GM12801 (cell line): ENCODE results near the gene IRF2.

Source experiments
- TF ChIP-seq, protein P1 (sequence below): IDR thresholded peaks from one replicate; pipeline ENCODE4 v1.5.1; 2011; ENCODE audit warnings: control low read depth; ENCODE audit not compliant: insufficient read length; ENCODE audit errors: extremely low read depth

The IRF2 gene

GRCh38 chr4:184424279-184424678 is 50.1 kb downstream of the IRF2 start:
- TF ChIP-seq, protein P1, sequence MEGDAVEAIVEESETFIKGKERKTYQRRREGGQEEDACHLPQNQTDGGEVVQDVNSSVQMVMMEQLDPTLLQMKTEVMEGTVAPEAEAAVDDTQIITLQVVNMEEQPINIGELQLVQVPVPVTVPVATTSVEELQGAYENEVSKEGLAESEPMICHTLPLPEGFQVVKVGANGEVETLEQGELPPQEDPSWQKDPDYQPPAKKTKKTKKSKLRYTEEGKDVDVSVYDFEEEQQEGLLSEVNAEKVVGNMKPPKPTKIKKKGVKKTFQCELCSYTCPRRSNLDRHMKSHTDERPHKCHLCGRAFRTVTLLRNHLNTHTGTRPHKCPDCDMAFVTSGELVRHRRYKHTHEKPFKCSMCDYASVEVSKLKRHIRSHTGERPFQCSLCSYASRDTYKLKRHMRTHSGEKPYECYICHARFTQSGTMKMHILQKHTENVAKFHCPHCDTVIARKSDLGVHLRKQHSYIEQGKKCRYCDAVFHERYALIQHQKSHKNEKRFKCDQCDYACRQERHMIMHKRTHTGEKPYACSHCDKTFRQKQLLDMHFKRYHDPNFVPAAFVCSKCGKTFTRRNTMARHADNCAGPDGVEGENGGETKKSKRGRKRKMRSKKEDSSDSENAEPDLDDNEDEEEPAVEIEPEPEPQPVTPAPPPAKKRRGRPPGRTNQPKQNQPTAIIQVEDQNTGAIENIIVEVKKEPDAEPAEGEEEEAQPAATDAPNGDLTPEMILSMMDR, result no peak

GRCh38 chr4:184423003-184423686 is 51.2 kb downstream of the IRF2 start:
- TF ChIP-seq, protein P1, result no peak

- TF ChIP-seq, protein P1, result no peak
Measured at GRCh38 chr4:184422378-184422777, 52.0 kb downstream of the IRF2 start.

DNA sequence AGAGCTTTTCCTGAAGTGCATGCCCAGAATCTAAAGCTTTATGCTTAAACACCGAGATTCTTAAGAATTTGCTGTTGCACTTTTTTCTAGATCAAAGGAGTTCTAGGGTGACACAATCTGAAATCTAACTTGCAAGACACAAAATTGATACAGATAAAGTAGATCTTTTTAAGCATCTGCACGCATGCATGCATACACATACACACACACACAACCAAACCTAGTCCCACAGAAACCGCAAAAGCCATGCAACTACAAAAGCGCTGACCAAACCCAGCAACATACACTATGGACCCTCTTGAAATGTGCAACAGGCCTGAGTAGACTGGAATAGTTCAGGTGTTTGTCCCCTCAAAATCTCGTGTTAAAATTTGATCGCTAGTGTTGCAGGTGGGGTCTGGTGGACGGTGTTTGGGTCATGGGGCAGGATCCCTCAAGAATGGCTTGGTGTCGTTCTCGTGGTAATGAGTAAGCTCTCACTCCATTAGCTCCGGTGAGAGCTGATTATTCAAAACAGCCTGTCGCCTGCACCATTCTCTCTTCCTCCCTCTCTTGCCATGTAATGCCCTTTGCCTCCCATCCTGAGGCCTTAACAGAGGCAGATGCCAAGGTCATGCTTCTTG is 52.7 kb downstream of the IRF2 start:
- TF ChIP-seq, protein P1, result no peak

- TF ChIP-seq, protein P1, result no peak
Measured at GRCh38 chr4:184420881-184421416, 53.4 kb downstream of the IRF2 start.

- TF ChIP-seq, protein P1, result no peak
Measured at GRCh38 chr4:184420402-184420801, 53.9 kb downstream of the IRF2 start.

DNA sequence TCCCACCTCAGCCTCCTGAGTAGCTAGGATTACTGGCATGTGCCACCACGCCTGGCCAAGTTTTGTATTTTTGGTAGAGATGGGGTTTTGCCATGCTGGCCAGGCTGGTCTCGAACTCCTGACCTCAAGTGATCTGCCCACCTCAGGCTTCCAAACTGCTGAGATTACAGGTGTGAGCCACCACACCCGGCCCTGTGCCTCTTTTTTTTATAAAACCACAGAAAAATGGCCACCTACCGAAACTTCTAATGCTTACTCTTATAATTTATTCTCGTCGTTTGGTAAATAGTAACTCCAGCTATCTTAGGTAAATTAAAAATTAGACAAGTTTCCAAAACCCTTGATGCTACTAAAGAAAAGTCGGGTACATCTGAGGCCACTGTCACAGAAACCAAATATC is 54.4 kb downstream of the IRF2 start:
- TF ChIP-seq, protein P1, result no peak
